Esophagus squamous epithelium (tissue), 4 donors: Measurements from ENCODE around the gene TMEM44.

ENCODE experiments used
- POLR2A ChIP-seq, 4 donors: fragments of 450-650 bp; IDR thresholded peaks; one replicate each; pipeline ENCODE4 v1.6.1; 2017; ENCODE audit warnings: antibody characterized with exemption in 4 of 4, mild to moderate bottlenecking in 4 of 4, moderate library complexity in 3 of 4
- TF ChIP-seq, protein P1 (sequence below), 6 experiments: fragments of 450-650 bp in 4 of 6; fragments of 200-600 bp in 2 of 6; sonication (generic) in 2 of 6; IDR thresholded peaks; one replicate each; pipeline ENCODE4 v1.5.1; 2016 to 2019; ENCODE audit warnings: antibody characterized with exemption in 6 of 6, mild to moderate bottlenecking in 4 of 6, moderate library complexity in 4 of 6

GRCh38 chr3:194537732-194538247 is 95.4 kb downstream of the TMEM44 start:
- TF ChIP-seq, protein P1, sequence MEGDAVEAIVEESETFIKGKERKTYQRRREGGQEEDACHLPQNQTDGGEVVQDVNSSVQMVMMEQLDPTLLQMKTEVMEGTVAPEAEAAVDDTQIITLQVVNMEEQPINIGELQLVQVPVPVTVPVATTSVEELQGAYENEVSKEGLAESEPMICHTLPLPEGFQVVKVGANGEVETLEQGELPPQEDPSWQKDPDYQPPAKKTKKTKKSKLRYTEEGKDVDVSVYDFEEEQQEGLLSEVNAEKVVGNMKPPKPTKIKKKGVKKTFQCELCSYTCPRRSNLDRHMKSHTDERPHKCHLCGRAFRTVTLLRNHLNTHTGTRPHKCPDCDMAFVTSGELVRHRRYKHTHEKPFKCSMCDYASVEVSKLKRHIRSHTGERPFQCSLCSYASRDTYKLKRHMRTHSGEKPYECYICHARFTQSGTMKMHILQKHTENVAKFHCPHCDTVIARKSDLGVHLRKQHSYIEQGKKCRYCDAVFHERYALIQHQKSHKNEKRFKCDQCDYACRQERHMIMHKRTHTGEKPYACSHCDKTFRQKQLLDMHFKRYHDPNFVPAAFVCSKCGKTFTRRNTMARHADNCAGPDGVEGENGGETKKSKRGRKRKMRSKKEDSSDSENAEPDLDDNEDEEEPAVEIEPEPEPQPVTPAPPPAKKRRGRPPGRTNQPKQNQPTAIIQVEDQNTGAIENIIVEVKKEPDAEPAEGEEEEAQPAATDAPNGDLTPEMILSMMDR (IDR thresholded peaks at IDR 0.05), result no peak
- TF ChIP-seq POLR2A (IDR thresholded peaks at IDR 0.05), result no peak
